HepG2 (cell line): ENCODE measurements around the gene PTPN2. TPM values are rescaled to one million over a fixed set of nuclear protein-coding genes. Genes with fewer than 3 reads are reported as not detected.

ENCODE experiments used
- ATAC-seq: fragments of 200-7000 bp; cut with Tn5 transposase; 3 replicates; pipeline ENCODE4 v1.9.1; 2020; ENCODE audit warnings: mild to moderate bottlenecking, moderate library complexity
- BruUV-seq: library from RNA; stranded (reverse); fragments of 400-500 nt; replicated peaks from 2 replicates; lab custom pipeline; 2021; lab: Mats Ljungman, UMichigan
- CTCF ChIA-PET: fragments of 300-600 bp; formaldehyde crosslinking; extraction: SDS; loops from one replicate; lab custom pipeline; 2021; ENCODE audit warnings: low total read pairs, inconsistent platforms, low intra/inter-chr PET ratio; lab: Yijun Ruan, JAX
- POLR2A ChIA-PET: fragments of 350-600 bp; sonication (Branson Sonifier 250); formaldehyde crosslinking; loops from one replicate; lab custom pipeline; 2020; ENCODE audit warnings: antibody characterized with exemption, inconsistent platforms; lab: Yijun Ruan, JAX
- DNase-seq: peaks from one replicate; pipeline ENCODE4 v3.0.0-alpha.2; 2015; ENCODE audit warnings: low spot score
- FAIRE-seq: peaks from 3 replicates; lab custom pipeline; 2011; peaks lifted over from hg19 to GRCh38; lab: Jason Lieb, UNC
- H2AFZ ChIP-seq: one replicate; pipeline ENCODE4 v1.6.1; 2011; ENCODE audit warnings: low read length, inconsistent platforms
- H3K27ac ChIP-seq: fragments of 300-600 bp; 3 replicates; pipeline ENCODE4 v1.8.0; 2011; ENCODE audit warnings: mixed run types, mild to moderate bottlenecking, mixed read lengths, low read length, inconsistent platforms; ENCODE audit not compliant: insufficient read depth; ENCODE audit errors: extremely low read length
- H3K27me3 ChIP-seq, 2 experiments: fragments of 200-600 bp in 1 of 2; 2 replicates in 1 of 2; 3 replicates in 1 of 2; pipeline versions ENCODE4 v1.6.0 to v1.8.0; 2011; ENCODE audit warnings: low read length in 2 of 2, mild to moderate bottlenecking in 2 of 2, moderate library complexity in 2 of 2, inconsistent platforms in 1 of 2; ENCODE audit not compliant: insufficient read depth in 2 of 2, control insufficient read depth in 1 of 2
- H3K36me3 ChIP-seq, 2 experiments: fragments of 200-600 bp in 1 of 2; replicated peaks in 1 of 2; 2 replicates in 1 of 2; 3 replicates in 1 of 2; pipeline versions ENCODE4 v1.5.1 to v1.8.0; 2011; ENCODE audit warnings: low read length in 2 of 2, inconsistent platforms in 1 of 2; ENCODE audit not compliant: insufficient read depth in 2 of 2, control insufficient read depth in 1 of 2
- H3K4me1 ChIP-seq: 2 replicates; pipeline ENCODE4 v1.5.1; 2012; ENCODE audit warnings: low read length, inconsistent platforms; ENCODE audit not compliant: insufficient read depth
- H3K4me2 ChIP-seq: 2 replicates; pipeline ENCODE4 v1.6.0; 2011; ENCODE audit warnings: low read depth, low read length, inconsistent platforms
- H3K4me3 ChIP-seq, 3 experiments: fragments of 200-600 bp in 1 of 3; sonication (generic), shearing (Covaris generic) in 1 of 3; replicated peaks in 1 of 3; 2 replicates each; pipeline ENCODE4 v1.5.1; 2011 to 2016; ENCODE audit warnings: low read length in 3 of 3, inconsistent platforms in 2 of 3, low read depth in 2 of 3, mild to moderate bottlenecking in 2 of 3, control low read depth in 1 of 3, mixed read lengths in 1 of 3; ENCODE audit not compliant: insufficient read depth in 1 of 3
- H3K79me2 ChIP-seq: one replicate; pipeline ENCODE4 v1.6.1; 2011; ENCODE audit warnings: low read length, inconsistent platforms; ENCODE audit not compliant: insufficient read depth
- H3K9ac ChIP-seq: 2 replicates; pipeline ENCODE4 v1.6.0; 2011; ENCODE audit warnings: mild to moderate bottlenecking, low read depth, low read length, inconsistent platforms; ENCODE audit not compliant: insufficient read depth
- H3K9me3 ChIP-seq: 2 replicates; pipeline ENCODE4 v1.5.1; 2012; ENCODE audit warnings: mild to moderate bottlenecking, low read length
- H4K20me1 ChIP-seq: 2 replicates; pipeline ENCODE4 v1.6.0; 2011; ENCODE audit warnings: inconsistent platforms, mild to moderate bottlenecking, low read length, moderate library complexity; ENCODE audit not compliant: insufficient read depth
- BRF2 ChIP-seq: sonication (generic); formaldehyde crosslinking; IDR thresholded peaks from 2 replicates; pipeline ENCODE4 v1.8.1; 2022; ENCODE audit warnings: mild to moderate bottlenecking, missing genetic modification reagents
- DNMT3B ChIP-seq: conservative IDR thresholded peaks from 2 replicates; pipeline ENCODE4 v1.6.1; 2016; ENCODE audit warnings: missing biosample characterization, control low read depth
- ETS1 ChIP-seq: sonication (generic); formaldehyde crosslinking; IDR thresholded peaks from 2 replicates; pipeline ENCODE4 v1.4.0; 2020; ENCODE audit warnings: missing genetic modification reagents
- FOXK2 ChIP-seq: fragments of 450-650 bp; IDR thresholded peaks from 2 replicates; pipeline ENCODE4 v1.6.1; 2016
- KAT8 ChIP-seq: IDR thresholded peaks from 2 replicates; pipeline ENCODE4 v1.6.1; 2016; ENCODE audit warnings: missing genetic modification reagents, missing compliant biosample characterization
- KLF12 ChIP-seq: sonication (generic); formaldehyde crosslinking; IDR thresholded peaks from 2 replicates; pipeline ENCODE4 v1.4.0; 2020; ENCODE audit warnings: missing genetic modification reagents, borderline replicate concordance
- MIER3 ChIP-seq: IDR thresholded peaks from 2 replicates; pipeline ENCODE4 v1.6.1; 2016; ENCODE audit warnings: missing compliant biosample characterization, borderline replicate concordance
- RBM39 ChIP-seq: fragments of 200-400 bp; formaldehyde crosslinking; IDR thresholded peaks from one replicate; pipeline ENCODE4 v1.6.1; 2018; ENCODE audit warnings: antibody characterized with exemption, mild to moderate bottlenecking, low read depth, low read length; ENCODE audit not compliant: poor library complexity, severe bottlenecking
- REPIN1 ChIP-seq: sonication (generic); formaldehyde crosslinking; IDR thresholded peaks from 2 replicates; pipeline ENCODE4 v1.8.0; 2022; ENCODE audit warnings: missing genetic modification reagents, low read depth, mild to moderate bottlenecking, borderline replicate concordance
- STAT6 ChIP-seq: sonication (generic); formaldehyde crosslinking; IDR thresholded peaks from 2 replicates; pipeline ENCODE4 v1.4.0; 2020; ENCODE audit warnings: missing genetic modification reagents, mild to moderate bottlenecking, borderline replicate concordance
- TCF7 ChIP-seq: sonication (generic); IDR thresholded peaks from 2 replicates; pipeline ENCODE4 v1.6.1; 2016; ENCODE audit warnings: antibody characterized with exemption, low read depth
- TGIF2 ChIP-seq: IDR thresholded peaks from 2 replicates; pipeline ENCODE4 v1.6.1; 2016; ENCODE audit warnings: control low read depth, missing compliant biosample characterization
- ZFX ChIP-seq: sonication (generic); formaldehyde crosslinking; IDR thresholded peaks from 2 replicates; pipeline ENCODE4 v1.4.0; 2020; ENCODE audit warnings: mild to moderate bottlenecking, low read depth, missing genetic modification reagents, moderate library complexity
- ZNF205 ChIP-seq: IDR thresholded peaks from 2 replicates; pipeline ENCODE4 v1.6.1; 2018; ENCODE audit warnings: missing biosample characterization, missing genetic modification reagents
- ZNF362 ChIP-seq: sonication (generic); formaldehyde crosslinking; IDR thresholded peaks from 2 replicates; pipeline ENCODE4 v1.4.0; 2020; ENCODE audit warnings: missing genetic modification reagents, mild to moderate bottlenecking, borderline replicate concordance
- ZNF431 ChIP-seq: sonication (generic); formaldehyde crosslinking; IDR thresholded peaks from 2 replicates; pipeline ENCODE4 v1.9.0; 2022; ENCODE audit warnings: missing genetic modification reagents, low read depth, mild to moderate bottlenecking, borderline replicate concordance
- ZNF567 ChIP-seq: sonication (generic); formaldehyde crosslinking; IDR thresholded peaks from 2 replicates; pipeline ENCODE4 v1.8.1; 2023; ENCODE audit warnings: mild to moderate bottlenecking, missing genetic modification reagents, borderline replicate concordance
- ZNF589 ChIP-seq: sonication (generic); formaldehyde crosslinking; conservative IDR thresholded peaks from 2 replicates; pipeline ENCODE4 v1.8.0; 2022; ENCODE audit warnings: mild to moderate bottlenecking, moderate library complexity, missing genetic modification reagents
- ZSCAN31 ChIP-seq: sonication (generic); formaldehyde crosslinking; IDR thresholded peaks from 2 replicates; pipeline ENCODE4 v1.5.0; 2020; ENCODE audit warnings: low read depth, mild to moderate bottlenecking, missing genetic modification reagents
- WGBS: methylation state at CpG from one replicate; pipeline ENCODE4 v1.1.6; 2017; ENCODE audit warnings: low lambda C conversion rate; 5-methylcytosine and 5-hydroxymethylcytosine counted together
- in situ Hi-C: cut with HindIII; loops from 2 replicates; pipeline ENCODE4 v1.10.0; 2017; ENCODE audit warnings: low pct_unique_long_range_greater_than_20kb; ENCODE audit not compliant: extremely low pct_ligation_motif_present
- intact Hi-C: fragments of 100-400 bp; cut with micrococcal nuclease; formaldehyde crosslinking; loops from one replicate; pipeline ENCODE4 v1.10.0; 2022; ENCODE audit not compliant: unreplicated experiment
- polyA plus RNA-seq, 8 experiments: library from polyadenylated mRNA; depleted of rRNA in 3 of 8; stranded (reverse) in 7 of 8; unstranded in 1 of 8; fragments of >200 nt; fragmentation: Illumina TruSeq in 4 of 8; extraction: Trizol in 4 of 8; gene quantifications; 2 replicates each; pipeline versions ENCODE4 v1.2.1 to v1.2.3, GENCODE V29; 2011 to 2016; ENCODE audit warnings: low read depth in 4 of 8, missing spikeins in 1 of 8, mixed read lengths in 1 of 8; ENCODE audit not compliant: insufficient read depth in 1 of 8
- total RNA-seq, 5 experiments: library from RNA; depleted of rRNA; stranded (reverse); fragments of >200 nt; fragmentation: Illumina TruSeq; extraction: Trizol; gene quantifications; 2 replicates each; pipeline ENCODE4 v1.2.3, GENCODE V29; 2016; ENCODE audit warnings: low read depth in 1 of 5

PTPN2 gene
- total and polyA plus RNA-seq, 2 of the 13 experiments (the other 11 are each of a cell fraction or from before 2014, with no cell fraction given): 24.9 to 41.5 TPM

GRCh38 chr18:12929477-12930083 is 45.5 kb upstream of the PTPN2 start:
- Histone ChIP-seq H2AFZ (no peak overlapping the region), H3K4me1 (peaks cover 68% of the 10 kb centered on the region), H3K27me3 (no peaks in the 10 kb centered on the region), H3K4me2 (no peak overlapping the region), H3K9me3 (no peaks in the 10 kb centered on the region), H4K20me1 (no peaks in the 10 kb centered on the region), H3K79me2 (no peaks in the 10 kb centered on the region), H3K27ac (no peak overlapping the region), H3K9ac (no peak overlapping the region), H3K4me3 (no peak overlapping the region), H3K36me3 (no peaks in the 10 kb centered on the region)
- no peak for FAIRE-seq
- no TSS peak for BruUV-seq
- in situ Hi-C loops (loop anchor here (5.0 to 25.0 kb wide), 3 partner anchors 32 to 542 kb away; partner anchors contain the start of gene AFG3L2), intact Hi-C loops (loop anchor here (10.0 kb wide), 1 partner anchor 535 kb away; no protein-coding TSS in a partner anchor)
- ChIA-PET CTCF (no interaction called here), POLR2A (no interaction called here)
- DNase-seq: no peak
- ATAC-seq: no peak
- 73% methylated on average over 5 of the region's 5 CpGs for WGBS
- TF ChIP-seq ZNF589 (CRISPR knock-in tag): no peak
- TF ChIP-seq ZSCAN31 (CRISPR knock-in tag): no peak
- TF ChIP-seq TGIF2 (CRISPR knock-in tag): no peak
- TF ChIP-seq RBM39: no peak
- TF ChIP-seq ETS1 (CRISPR knock-in tag): no peak
- TF ChIP-seq MIER3 (CRISPR knock-in tag): no peak
- TF ChIP-seq DNMT3B (CRISPR knock-in tag): no peak
- TF ChIP-seq KLF12 (CRISPR knock-in tag): no peak
- TF ChIP-seq ZNF205 (CRISPR knock-in tag): no peak
- TF ChIP-seq TCF7: no peak
- no peak for TF ChIP-seq FOXK2
- no peak for TF ChIP-seq ZFX
- no peak for TF ChIP-seq ZNF362 (CRISPR knock-in tag)
- no peak for TF ChIP-seq BRF2 (CRISPR knock-in tag)
- no peak for TF ChIP-seq STAT6 (CRISPR knock-in tag)
- no peak for TF ChIP-seq REPIN1 (CRISPR knock-in tag)
- TF ChIP-seq ZNF567 (CRISPR knock-in tag): no peak
- TF ChIP-seq KAT8 (CRISPR knock-in tag): no peak
- TF ChIP-seq ZNF431 (CRISPR knock-in tag): no peak
